Left renal cortex interstitium (tissue), 4 donors: ENCODE results near the gene PPDPF. TPM values are rescaled to one million over a fixed set of nuclear protein-coding genes. Genes with fewer than 3 reads are reported as not detected.
A peak's percentile ranks its signal among the peaks of the same experiment; 100 is the strongest.

Experiments
- DNase-seq, 4 donors: peaks; one replicate each; pipeline ENCODE4 v3.0.0-alpha.2; 2013; ENCODE audit warnings: low read depth in 4 of 4, low spot score in 2 of 4, missing footprints in 1 of 4
- polyA plus RNA-seq, 4 donors: library from polyadenylated mRNA; unstranded; fragments of 120-200 nt; gene quantifications; one replicate each; pipeline ENCODE4 v1.2.1, GENCODE V29; 2013; ENCODE audit not compliant: insufficient read length in 4 of 4

The PPDPF gene
- polyA plus RNA-seq, 4 donors = 118 to 425 (median 326) TPM

DNA sequence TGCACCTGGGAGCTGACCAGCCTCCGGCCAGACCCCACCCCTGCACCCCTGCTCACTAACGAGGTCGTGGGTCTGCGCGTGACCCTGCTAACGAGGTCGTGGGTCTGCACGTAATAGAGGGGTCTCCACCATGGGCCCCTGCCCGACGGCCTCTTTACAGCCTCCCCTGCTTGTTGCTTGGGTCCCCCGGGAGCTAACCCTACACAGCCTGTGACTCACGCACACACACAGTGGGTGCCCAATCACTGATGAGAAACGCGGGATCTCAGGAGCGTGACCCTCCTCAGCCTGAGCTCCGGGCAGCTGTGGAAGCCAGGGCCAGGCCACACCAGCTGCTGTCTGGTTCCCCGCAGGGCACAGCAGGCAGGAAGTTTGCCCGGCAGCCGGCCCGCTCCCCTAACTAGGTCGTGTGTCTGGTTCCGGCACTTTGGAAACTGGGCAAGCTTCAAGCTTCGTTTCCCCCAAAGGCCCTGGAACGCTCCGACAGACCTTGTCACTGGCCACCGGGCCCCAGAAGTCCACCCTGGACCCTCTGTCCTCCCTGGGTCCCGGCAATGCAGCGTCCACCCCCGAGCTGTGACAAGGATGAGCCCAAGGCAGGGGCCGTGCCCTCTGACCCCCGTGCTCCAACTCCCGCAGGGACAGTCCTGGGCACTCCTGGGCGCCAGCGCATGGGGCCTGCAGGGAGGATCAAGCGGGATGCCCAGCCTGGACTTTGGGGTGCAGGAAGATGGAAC lies 15.8 kb downstream of the PPDPF start:
- DNase-seq = no peak

DNA sequence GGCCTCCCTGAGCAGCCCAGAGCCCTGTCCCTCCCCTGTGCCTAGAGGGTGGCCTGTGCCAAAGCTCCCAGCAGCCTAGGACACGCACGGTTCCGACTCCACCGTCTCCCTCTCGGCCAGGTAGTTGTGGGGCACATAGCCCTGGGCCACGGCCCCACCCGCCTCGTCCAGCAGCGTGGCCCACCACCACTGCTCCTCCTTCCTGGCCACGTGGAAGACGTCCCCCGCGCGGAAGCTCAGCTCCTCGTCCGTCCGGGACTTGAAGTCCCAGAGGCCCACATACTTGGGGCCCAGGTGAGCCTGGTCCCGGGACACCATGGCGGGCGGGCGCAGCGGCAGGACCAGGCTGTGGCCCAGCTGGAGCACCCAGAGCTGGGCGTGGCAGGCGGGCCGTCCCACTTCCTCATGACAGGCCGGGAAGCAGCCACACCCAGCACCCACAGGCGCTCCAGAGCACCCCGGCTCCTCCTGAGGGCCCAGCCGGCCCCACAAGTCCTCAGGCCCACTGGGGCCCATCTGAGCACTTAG lies 16.5 kb downstream of the PPDPF start, which contains the start of gene PTK6:
Gene PTK6 (minus strand): TSS at position 380 of the 528 bp plus-strand sequence. CDS start 62 bp downstream, at position 318.
- DNase-seq = no peak

DNA sequence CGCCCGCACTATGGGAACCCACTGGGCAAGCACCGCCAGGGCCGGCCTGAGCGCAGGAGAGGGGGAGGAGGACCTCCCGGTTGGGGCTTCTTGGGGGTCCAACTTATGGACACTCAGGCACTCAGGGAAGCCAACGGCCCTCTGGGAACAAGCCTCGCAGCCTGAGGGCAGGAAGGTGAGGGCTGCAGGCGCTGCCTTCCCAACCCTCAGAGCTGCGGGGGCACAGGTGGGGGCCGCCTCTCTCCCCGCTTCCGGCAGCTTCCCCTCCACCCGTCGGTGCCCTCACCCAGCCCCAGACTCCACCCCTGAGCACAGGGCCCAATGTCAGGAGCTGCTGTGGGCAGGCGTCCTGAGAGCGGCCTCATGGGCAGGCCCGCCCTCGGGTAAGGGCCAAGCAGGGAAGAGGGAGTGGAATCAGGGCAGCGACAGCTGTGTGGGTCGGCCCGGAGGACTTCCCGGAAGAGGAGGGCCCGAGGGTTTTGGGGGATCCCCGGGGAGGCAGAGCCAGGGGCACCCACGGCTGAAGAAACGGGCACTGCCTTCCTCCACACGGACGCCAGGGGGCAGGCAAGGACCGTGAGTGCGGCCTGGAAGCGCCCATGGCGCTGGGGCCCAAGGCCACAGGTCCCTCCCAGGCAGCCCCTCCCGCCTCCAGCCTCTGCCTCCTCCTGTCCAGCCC lies 17.1 kb downstream of the PPDPF start:
- peak in 2 of 4 donors; percentile 57 to 64 for DNase-seq

DNA sequence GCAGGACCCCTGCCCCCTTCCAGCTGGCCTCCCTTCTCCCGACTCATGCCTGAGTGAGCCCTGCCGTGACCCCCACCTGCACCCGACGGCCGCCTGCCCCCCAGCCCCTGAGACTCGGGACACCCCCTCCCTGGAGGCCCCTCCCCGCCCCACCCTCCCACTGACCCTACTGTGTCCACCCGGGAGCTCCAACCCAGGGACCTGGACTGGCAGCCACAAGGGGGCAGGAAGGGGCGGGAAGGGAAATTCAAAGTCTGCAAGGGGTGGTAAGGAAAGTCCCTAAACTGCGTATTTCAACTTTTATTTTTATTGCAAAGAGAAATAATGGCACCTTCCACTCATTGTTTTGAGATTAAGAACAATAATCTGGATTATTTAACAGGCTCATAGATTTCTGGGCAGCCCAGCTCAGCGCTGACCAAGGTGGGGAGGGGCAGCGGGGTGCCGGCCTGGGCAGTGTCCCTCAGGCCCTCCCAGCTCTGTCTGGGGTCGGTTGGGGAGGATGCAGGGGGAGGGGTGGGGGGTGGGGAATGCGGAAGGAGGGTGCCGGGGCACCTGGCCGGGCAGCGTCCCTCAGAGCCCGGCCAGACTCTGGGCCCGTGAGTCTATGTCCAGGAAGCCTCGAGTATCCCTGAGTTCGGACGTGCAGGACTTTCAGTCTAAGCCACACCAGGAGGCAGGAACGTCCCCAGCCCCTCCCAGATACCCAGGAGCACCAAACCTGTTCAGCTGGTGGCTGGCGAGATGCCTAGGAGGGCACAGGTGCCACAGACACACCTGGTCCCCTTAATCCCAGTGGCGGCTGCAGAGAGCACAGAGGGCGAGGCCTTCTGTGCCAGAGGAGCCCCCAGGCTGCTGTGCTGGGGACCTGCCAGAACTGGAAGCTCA lies 17.9 kb downstream of the PPDPF start:
- no peak for DNase-seq

DNA sequence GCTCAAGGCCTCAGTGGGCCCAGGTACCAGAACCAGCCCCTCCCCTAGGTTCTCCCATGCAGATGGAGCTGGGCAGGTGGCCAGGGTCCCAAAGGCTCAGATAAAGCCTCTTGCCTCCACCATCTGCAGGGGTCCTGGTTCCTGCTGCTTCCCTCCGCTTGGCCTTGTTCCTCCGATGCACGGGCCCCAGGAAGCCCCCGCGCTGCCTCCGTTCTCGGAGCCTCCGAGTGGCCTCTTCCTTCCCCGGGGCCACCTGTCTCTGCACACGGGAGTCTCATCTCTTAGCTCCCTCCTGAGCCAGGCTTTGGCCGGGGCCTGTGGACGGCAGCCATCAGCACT lies 18.5 kb downstream of the PPDPF start:
- no peak for DNase-seq

DNA sequence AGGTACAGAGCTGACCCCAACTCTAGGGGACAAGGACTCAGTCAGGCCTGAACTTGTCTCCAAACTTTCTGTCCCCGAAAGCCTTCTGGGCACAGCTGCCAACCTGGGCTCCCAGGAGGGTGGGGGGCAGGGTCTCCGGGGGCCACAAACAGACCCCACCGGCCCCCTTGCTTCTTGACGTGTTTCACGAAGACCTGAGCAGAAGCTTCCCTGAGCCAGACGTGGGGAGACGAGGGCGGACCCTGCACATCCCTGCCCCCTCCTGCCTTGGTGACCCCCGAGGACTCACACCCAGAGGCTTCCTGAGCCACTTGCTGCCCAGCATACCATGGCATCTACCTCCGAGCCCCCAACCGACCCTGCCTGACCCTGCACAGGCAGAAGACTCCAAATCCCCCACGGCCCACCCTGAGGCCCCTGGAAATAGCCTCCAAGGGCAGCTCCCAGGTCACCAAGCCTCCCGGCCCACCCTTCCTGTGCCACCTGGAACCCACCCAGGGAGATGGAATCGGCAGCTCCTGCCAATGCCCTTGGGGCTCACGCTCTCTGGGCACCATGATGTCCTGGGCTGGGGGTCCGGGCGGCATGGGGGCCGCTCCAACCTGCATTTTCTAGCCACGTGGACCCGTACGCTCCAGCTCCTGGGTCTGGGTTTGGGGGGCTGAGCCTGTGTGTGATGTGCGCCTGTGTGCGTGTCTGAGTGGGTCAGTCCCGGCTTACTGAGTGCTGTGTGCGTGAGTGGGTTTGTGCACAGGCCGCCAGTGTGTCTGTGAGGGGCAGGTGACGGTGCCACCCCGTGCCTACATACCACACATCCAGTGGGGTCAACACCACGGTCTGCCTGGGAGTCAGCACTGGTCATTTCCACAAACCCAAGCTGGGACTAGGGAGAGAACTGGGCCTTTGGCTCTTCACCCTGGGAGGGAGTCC lies 19.1 kb downstream of the PPDPF start:
- no peak for DNase-seq

DNA sequence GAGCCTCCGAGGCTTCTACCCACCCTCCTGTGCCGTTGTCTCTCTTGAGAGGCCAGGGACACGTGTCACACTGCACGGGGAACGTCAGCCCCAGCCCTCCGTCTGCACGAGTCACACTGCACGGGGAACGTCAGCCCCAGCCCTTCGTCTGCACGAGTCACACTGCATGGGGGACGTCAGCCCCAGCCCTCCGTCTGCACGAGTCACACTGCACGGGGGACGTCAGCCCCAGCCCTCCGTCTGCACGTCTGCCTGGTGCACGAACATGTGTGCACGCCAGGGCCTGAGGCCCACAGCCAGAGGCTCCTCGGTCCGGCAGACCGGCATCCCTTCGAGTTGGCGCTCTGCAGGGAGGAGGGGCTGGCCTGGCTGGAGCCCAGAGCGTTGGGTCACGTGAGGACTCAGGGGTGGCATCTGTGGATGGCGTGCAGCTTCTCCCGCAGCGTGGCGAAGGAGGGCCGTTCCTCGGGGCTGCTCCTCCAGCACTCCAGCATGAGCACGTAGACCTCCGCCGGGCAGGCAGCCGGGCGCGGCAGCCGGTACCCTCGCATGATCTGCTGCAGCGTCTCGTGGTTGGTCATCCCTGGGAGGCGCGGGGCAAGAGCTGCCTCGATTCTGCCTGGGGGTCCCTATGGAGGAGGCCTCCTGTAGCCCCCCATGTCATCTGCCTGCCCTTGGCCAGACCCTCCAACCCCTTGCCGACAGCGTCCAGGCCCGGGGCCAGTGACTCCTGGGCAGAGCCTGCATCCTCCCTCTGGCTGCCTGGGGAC lies 20.0 kb downstream of the PPDPF start:
- no peak for DNase-seq

DNA sequence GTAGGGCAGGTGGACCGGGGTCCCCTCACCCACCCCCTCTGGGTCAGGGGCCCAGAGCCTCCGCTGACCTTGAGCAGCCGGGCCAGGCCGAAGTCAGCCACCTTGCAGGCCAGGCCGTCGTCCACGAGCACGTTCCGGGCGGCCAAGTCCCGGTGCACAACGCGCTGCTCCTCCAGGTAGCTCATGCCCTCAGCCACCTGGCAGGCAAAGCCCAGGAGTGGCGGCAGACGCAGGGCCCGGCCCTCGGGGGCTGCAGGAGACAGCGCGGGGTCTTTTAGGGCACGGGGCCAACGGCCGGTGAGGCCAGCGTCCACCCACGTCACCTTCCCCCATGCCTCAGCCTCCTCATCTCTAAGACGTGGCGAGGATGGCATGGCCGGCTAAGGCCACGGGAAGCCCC lies 20.8 kb downstream of the PPDPF start:
- no peak for DNase-seq

DNA sequence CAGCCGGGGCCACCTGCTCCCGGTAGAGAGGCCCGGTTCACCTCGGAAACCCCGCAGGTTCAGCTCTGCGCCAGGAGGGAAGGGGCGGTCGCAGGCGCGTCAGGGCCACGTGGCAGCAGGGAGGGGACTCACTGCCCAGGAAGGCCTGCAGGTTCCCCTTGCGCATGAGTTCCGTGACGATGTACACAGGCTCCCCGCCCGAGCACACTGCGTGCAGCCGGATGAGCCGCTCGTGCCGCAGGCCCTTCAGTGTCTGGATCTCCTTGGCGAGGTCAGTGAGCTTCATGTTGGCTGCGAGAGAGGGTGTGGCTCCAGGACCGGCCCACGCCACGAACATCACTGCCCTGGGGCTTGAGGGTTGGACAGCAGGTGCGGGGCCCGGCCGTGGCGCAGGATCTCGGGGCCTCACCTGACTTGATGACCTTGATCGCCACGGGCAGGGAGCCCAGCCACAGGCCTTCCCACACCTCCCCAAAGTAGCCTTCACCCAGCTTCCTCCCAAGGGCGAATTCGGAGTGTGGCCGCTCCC lies 21.5 kb downstream of the PPDPF start:
- no peak for DNase-seq

DNA sequence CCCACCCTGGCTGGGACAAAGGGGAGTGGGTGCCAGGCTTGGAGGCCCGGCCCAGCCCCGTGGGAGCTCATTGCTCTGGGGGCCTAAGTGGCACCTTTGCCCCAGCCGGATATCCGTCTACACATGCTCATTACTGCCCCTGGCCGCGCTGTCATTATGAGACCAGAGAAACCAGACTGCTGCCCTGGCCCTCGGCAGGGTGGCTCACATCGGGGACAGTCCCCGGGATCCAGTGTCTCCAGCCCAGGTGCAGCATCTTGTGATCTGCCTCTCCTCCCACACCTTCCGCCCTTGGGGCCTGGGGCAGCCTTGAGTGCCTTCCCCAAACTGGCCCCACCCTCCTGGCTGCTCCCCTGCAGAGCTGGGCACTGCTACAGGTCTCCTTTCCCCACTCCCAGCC lies 22.1 kb downstream of the PPDPF start:
- no peak for DNase-seq

DNA sequence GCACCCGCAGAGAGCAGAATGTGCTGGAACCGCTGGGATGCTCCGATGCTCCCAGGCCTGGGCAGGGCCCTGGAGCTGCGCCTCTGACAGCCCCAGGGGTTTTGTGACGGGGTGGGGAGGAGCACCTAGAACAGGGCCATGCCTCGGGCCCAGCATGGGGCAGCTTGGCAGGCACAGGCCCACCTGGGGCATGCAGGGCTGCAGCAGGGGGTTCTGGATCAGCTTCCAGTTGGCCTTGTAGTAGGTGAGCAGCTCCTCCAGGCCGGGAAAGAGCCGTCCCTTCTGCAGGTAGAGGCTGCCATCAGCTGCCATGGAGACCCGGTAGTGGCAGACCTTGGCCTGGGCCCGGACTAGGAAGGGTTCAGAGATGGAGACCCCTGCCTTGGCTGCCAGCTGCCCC lies 22.6 kb downstream of the PPDPF start:
- DNase-seq = no peak

DNA sequence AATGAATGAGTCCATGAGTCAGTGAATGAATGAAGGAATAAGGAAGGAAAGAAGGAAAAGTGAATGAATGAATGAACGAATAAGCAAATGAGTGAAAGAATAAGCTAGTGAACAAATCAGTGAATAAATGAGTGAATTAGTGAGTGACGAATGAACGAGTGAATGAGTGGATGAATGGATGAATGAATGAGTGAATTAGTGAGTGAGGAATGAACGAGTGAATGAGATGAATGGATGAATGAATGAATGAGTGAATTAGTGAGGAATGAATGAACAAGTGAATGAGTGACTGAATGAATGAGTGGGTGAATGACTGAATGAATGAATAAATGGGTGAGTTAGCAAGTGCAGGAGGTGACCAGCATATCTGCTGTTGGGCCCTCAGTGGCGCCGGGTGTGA lies 23.2 kb downstream of the PPDPF start:
- no peak for DNase-seq

DNA sequence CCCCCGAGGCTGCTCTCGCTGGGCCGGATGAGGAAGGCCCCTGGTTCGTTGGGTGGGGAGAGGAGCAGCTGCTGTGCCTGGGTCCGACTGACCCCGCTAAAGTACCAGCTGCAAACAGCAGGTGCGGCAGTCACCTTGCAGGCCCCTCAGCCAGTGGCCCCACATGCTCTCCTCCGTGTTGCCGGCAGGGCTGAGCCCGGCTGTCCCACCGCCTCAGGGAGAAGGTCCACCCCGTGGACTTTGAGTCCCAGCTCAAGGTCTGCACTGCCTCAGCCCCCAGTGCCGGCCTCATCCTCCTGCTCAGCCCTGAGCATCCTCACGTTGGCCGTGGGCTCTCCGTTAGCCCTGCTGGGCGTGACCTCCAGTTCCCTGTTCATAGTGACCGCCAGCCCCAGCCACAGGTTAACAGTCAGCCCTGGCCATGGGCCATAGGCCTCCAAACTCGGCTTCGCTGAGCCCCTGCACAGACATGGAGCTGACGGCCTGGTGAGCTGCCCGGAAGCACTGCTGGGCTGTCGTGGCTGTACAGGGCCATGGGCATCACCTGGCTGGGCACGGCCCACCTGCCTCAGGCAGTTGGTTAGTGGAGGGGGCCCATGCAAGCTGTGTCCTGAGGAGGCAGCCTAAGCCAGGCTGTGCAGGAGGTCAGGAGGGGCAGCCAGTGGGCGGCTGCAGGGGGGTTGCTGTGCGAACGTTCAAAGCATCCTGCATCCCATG lies 23.8 kb downstream of the PPDPF start:
- no peak for DNase-seq

DNA sequence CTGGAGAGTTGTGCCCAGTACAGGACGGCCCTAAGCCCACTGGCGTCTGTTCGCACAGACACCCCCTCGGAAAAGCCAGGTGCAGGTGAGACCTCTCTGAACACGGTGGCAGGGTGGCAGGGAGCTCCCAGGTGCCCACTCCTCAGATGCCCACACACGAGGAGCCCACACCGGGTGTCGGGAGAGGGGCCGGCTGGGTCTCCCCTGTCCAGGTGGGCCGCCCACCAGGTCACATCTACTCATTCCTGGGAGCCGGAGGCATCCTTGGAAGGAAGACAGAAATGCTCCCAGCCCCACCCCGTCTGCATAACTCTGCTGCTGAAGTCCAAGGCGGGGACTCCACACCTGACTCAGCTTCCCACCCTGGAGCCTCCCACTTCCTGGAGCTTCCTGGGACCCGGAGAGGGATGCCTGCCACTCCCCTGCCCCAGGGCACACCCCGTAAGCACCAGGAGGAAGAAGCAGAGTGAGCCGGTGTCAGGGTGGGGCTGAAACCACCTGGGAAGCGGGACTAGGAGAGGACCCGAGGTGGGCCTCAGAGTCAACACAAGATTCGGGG lies 24.5 kb downstream of the PPDPF start:
- DNase-seq = no peak

DNA sequence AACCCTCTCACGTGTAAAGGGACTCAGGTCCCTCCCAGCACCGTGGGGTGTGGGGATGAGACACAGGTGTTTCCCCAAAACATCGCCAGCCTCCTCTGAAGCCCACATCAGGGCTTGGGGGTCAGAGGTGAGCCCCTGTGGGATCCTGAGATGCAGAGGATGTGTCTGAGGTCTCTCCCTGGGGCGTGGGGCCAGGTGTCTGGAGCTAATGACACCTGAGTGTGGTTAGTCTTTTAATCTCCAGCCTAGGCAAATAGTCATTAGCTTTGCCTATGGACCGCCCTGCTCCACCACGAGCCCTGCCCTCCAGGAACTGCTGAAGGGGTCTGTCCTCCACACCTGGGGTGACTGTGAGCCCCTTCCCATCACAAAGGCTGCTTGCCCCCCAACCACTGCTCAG lies 25.2 kb downstream of the PPDPF start:
- no peak for DNase-seq

DNA sequence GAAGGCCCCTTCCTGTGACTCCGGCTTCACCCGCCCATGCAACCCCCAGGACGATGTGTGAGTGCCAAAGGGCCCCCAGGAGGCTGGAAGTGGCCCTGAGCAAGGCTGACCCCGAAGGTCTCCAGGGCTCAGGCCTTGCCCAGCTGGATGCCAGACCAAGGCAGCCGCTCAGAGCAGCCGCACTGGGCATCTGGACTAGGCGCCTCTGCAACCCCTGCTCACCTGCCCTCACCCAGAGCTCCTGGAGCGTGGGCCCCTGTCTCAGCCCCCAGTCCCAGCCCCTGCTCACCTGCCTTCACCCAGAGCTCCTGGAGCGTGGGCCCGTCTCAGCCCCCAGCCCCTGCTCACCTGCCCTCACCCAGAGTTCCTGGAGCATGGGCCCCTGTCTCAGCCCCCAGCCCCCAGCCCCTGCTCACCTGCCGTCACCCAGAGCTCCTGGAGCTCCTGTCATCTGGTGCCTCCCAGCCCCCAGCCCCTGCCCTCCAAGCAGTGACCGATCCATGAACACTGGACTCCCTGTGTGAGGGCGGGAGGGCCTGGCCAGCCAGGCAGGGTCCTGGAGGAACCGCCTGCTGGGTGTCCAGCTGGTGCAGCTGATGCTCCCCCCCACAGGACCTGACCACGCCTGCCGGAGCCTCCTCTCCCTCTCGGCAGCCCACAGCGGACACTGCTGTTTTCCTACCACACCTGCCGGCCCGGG lies 25.8 kb downstream of the PPDPF start:
- no peak for DNase-seq

DNA sequence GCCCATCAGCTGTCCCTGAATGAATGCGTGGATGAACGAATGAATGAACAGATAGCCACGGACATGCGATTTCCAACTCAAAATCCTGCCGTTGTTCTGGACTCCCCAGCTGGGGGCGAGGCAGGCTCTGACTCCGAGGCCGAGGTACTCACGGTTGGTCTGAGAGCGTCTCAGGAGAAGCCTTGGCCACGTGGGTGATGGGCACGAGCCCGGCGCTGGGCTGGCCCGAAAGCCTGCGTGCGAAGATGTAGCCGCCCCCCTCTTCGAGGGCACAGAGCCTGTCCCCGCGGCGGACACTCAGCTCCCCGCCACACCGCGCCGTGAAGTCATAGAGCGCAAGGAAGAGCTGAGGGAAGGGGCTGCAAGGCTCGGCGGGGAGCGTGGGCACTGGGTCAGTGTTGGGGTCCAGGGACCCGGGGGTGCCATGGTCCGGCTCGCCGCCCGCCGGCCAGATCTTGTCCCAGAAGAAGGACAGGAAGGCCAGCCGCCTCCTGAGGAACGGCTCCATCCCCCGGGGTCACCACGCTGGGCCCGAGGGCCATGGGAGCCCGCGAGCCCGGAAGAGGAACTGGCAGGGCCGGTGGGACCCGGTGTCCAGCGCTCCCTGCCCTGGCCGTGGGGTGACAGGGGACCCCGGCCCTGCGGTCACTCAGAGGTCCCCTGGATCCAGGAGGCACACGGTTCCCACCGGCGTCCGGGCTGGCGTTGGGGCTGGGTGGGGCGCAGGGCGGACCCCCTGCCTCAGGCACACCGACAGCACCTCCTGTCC lies 26.6 kb downstream of the PPDPF start:
- no peak for DNase-seq
